Stomach (tissue), 9 donors: Measurements from ENCODE around the gene PALLD. TPM values are rescaled to one million over a fixed set of nuclear protein-coding genes. Genes with fewer than 3 reads are reported as not detected.
A peak's percentile ranks its signal among the peaks of the same experiment; 100 is the strongest.

Source experiments
- DNase-seq, 2 donors: peaks; one replicate each; pipeline versions ENCODE4 v3.0.0 to v3.0.0-alpha.2; 2013 to 2019
- H3K27ac ChIP-seq, 5 donors: fragments of 200-600 bp in 4 of 5; sonication (generic) in 4 of 5; one replicate each; pipeline ENCODE4 v1.5.1; 2013 to 2019; ENCODE audit warnings: mild to moderate bottlenecking in 1 of 5, moderate library complexity in 1 of 5
- H3K27me3 ChIP-seq, 3 donors: fragments of 200-600 bp; sonication (generic); one replicate each; pipeline ENCODE4 v1.5.1; 2017 to 2019; ENCODE audit warnings: mixed run types in 1 of 3
- H3K36me3 ChIP-seq, 4 donors: fragments of 200-600 bp; sonication (generic); 1 replicate in 3 of 4; 2 replicates in 1 of 4; pipeline ENCODE4 v1.5.1; 2016 to 2019
- H3K4me1 ChIP-seq, 4 donors: fragments of 200-600 bp; sonication (generic); one replicate each; pipeline ENCODE4 v1.5.1; 2016 to 2019
- H3K4me3 ChIP-seq, 4 donors: fragments of 200-600 bp; sonication (generic) in 3 of 4; one replicate each; pipeline ENCODE4 v1.5.1; 2016 to 2019; ENCODE audit warnings: mild to moderate bottlenecking in 1 of 4
- H3K9me3 ChIP-seq, 4 donors: fragments of 200-600 bp; sonication (generic); one replicate each; pipeline ENCODE4 v1.5.1; 2016 to 2019
- CTCF ChIP-seq, 7 experiments: fragments of 450-650 bp in 4 of 7; fragments of 200-600 bp in 3 of 7; sonication (generic) in 3 of 7; IDR thresholded peaks; one replicate each; pipeline ENCODE4 v1.5.1; 2016 to 2019; ENCODE audit warnings: antibody characterized with exemption in 7 of 7, control low read depth in 2 of 7, mild to moderate bottlenecking in 1 of 7
- EP300 ChIP-seq: sonication (generic); formaldehyde crosslinking; IDR thresholded peaks from one replicate; pipeline ENCODE4 v1.6.1; 2017; ENCODE audit warnings: antibody characterized with exemption
- POLR2A ChIP-seq, 4 donors: fragments of 450-650 bp; IDR thresholded peaks; one replicate each; pipeline ENCODE4 v1.6.1; 2016; ENCODE audit warnings: antibody characterized with exemption in 4 of 4, control low read depth in 2 of 4, mild to moderate bottlenecking in 1 of 4, moderate library complexity in 1 of 4
- POLR2AphosphoS5 ChIP-seq, 3 donors: sonication (generic); formaldehyde crosslinking; IDR thresholded peaks; one replicate each; pipeline ENCODE4 v1.6.1; 2016; ENCODE audit warnings: antibody characterized with exemption in 3 of 3
- WGBS, 5 donors: extraction: QIAGEN DNeasy Blood & Tissue Kit in 3 of 5; methylation state at CpG; one replicate each; pipeline versions ENCODE4 v1.1.5 to v1.1.7; 2013 to 2018; 5-methylcytosine and 5-hydroxymethylcytosine counted together
- intact Hi-C: fragments of 100-400 bp; cut with DNase I; formaldehyde crosslinking; loops from one replicate; pipeline ENCODE4 v1.15.1; 2023; ENCODE audit warnings: low total_unique reads
- polyA plus RNA-seq, 3 donors: library from polyadenylated mRNA; stranded (reverse); fragments of 200-250 nt; gene quantifications; one replicate each; pipeline ENCODE4 v1.2.3, GENCODE V29; 2013
- total RNA-seq, 5 donors: library from RNA; depleted of rRNA; stranded (reverse); fragments of >200 nt; gene quantifications; one replicate each; pipeline versions ENCODE4 v1.1.0 to v1.2.3, GENCODE V29; 2014 to 2016
- donor health status: healthy with polysubstance abuse.
- donor health status: Bipolar disorder and iron deficiency.
- donor health status: healthy.

Gene PALLD
- total and polyA plus RNA-seq, 8 donors: 75.9 to 984 (median 206) TPM

- peaks cover 0 to 10% (median 2%) of the 10 kb centered on the region in 4 donors for H3K36me3 ChIP-seq
- H3K9me3 ChIP-seq: no peaks in the 10 kb centered on the region
- H3K4me1 ChIP-seq: peaks cover 12 to 80% (median 52%) of the 10 kb centered on the region in 4 donors
- no peak for TF ChIP-seq POLR2A (IDR thresholded peaks at IDR 0.05)
- no peak for TF ChIP-seq EP300
- no peak for TF ChIP-seq CTCF (IDR thresholded peaks at IDR 0.05)
- peak in 1 of 3 donors; percentile 69 for TF ChIP-seq POLR2AphosphoS5 (IDR thresholded peaks at IDR 0.05)
- 61 to 75% (median 68%) methylated on average over 8 of the region's 8 CpGs for WGBS, 5 donors
- no peak overlapping the region for H3K4me3 ChIP-seq
- no peak for DNase-seq
- peak overlapping the region in 4 of 5 donors; percentile 48 to 96 (median 72) for H3K27ac ChIP-seq
- intact Hi-C loops: no loop called here
- H3K27me3 ChIP-seq: no peaks in the 10 kb centered on the region
Measured at GRCh38 chr4:168854350-168854921, 357.6 kb downstream of the PALLD start.

DNA sequence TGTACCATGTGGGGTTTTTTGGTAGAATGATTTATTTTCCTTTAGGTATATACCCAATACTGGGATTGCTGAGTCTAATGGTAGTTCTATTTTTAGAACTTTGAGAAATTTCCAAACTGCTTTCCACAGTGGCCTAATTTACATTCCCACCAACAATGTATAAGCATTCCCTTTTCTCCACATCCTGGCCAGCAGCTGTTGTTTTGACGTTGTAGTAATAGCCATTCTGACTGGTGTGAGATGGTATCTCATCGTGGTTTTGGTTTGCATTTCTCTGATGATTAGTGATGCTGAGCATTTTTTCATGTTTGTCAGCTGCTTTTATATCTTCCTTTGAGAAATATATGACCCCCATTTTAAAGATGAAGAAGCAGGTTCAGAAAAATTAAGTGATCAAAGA is 359.5 kb downstream of the PALLD start:
- peak overlapping the region in 4 of 5 donors; percentile 48 to 96 (median 72) for H3K27ac ChIP-seq
- H3K36me3 ChIP-seq: peaks cover 0 to 10% (median 2%) of the 10 kb centered on the region in 4 donors
- no peaks in the 10 kb centered on the region for H3K27me3 ChIP-seq
- H3K9me3 ChIP-seq: no peaks in the 10 kb centered on the region
- intact Hi-C loops: no loop called here
- DNase-seq: no peak
- no peak overlapping the region for H3K4me3 ChIP-seq
- TF ChIP-seq POLR2AphosphoS5 (IDR thresholded peaks at IDR 0.05) (no peak), POLR2A (IDR thresholded peaks at IDR 0.05) (no peak), EP300 (no peak), CTCF (IDR thresholded peaks at IDR 0.05) (no peak)
- 55 to 78% (median 61%) methylated on average over 2 of the region's 2 CpGs for WGBS, 5 donors
- H3K4me1 ChIP-seq: peaks cover 9 to 81% (median 49%) of the 10 kb centered on the region in 4 donors

DNA sequence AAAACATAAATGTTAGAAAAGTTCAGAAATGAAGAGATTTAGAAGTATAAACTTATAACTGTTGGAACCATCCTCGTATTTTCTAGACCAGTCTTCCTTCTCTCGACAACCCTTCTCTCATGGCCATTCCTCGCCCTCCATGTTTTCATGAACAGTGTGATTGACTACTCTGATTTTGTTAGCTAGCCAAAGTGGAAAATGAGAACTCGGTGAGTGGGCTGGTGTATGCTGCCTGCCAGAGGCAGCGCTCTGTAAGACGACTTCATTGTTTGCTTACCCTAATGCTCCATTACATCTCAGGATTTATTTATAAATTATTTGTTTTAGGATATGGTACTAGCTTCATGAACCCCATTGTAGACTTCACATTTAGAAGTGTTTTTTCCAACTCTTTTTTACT is 360.2 kb downstream of the PALLD start:
- Histone ChIP-seq H3K27me3 (no peaks in the 10 kb centered on the region), H3K36me3 (peaks cover 0 to 10% (median 1%) of the 10 kb centered on the region in 4 donors), H3K4me1 (peaks cover 9 to 79% (median 45%) of the 10 kb centered on the region in 4 donors), H3K27ac (peak overlapping the region in 4 of 5 donors; percentile 48 to 96 (median 72)), H3K9me3 (no peaks in the 10 kb centered on the region), H3K4me3 (no peak overlapping the region)
- WGBS, 5 donors: 42 to 68% (median 53%) methylated on average over 6 of the region's 6 CpGs
- no peak for DNase-seq
- TF ChIP-seq CTCF (IDR thresholded peaks at IDR 0.05): no peak
- TF ChIP-seq POLR2A (IDR thresholded peaks at IDR 0.05): no peak
- TF ChIP-seq EP300: no peak
- TF ChIP-seq POLR2AphosphoS5 (IDR thresholded peaks at IDR 0.05): no peak
- intact Hi-C loops: no loop called here

DNA sequence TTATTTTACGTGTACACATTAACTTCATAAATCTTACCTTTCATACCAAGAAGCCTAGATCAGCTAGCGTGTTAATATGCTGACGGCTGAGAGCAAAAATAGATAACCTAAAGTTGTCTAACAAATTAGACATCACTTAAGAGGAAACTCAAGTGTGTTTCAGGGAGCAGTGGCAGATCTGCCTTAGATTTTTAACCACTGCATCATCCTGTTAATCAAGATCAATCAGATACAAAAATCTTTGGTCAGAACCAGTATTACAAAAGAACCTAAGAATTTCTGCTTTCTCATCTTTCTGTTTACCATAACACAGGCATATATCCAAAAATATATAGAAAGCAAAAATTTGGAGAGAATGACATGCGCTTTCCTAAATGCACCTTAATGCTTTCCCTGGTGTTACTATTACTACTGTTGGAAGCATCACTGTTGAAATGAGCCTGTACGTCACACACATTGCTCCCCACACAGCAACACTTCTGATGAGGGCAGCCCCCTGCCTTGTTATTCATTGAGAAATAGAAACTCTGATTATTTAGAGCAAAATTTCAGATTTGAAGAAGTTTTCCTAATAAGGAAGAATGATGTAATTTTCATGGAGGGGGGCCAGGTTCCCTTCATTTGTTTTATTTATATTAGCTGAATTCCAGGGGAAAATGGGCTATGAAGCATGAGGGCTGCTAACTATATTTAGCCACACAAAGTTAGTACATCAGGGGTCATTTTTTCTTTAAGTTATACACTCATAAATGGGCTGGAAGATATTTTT is 360.9 kb downstream of the PALLD start:
- Histone ChIP-seq H3K4me1 (peaks cover 9 to 73% (median 43%) of the 10 kb centered on the region in 4 donors), H3K9me3 (no peaks in the 10 kb centered on the region), H3K36me3 (peaks cover 0 to 14% (median 0%) of the 10 kb centered on the region in 4 donors), H3K27me3 (no peaks in the 10 kb centered on the region), H3K4me3 (no peak overlapping the region), H3K27ac (peak overlapping the region in 4 of 5 donors; percentile 48 to 96 (median 72))
- DNase-seq: peak in 1 of 2 donors; percentile 74
- intact Hi-C loops: no loop called here
- TF ChIP-seq POLR2A (IDR thresholded peaks at IDR 0.05) (no peak), POLR2AphosphoS5 (IDR thresholded peaks at IDR 0.05) (peak in 1 of 3 donors; percentile 20), CTCF (IDR thresholded peaks at IDR 0.05) (no peak), EP300 (no peak)
- WGBS, 5 donors: 52 to 66% (median 57%) methylated on average over 5 of the region's 5 CpGs
